22Rv1 (cell line): ENCODE results near the gene CDH18.

Experiments used
- H3K27ac ChIP-seq: fragments of 450-650 bp; 2 replicates; pipeline ENCODE4 v1.5.1; 2017
- CTCF ChIP-seq: fragments of 450-650 bp; IDR thresholded peaks from 2 replicates; pipeline ENCODE4 v1.5.1; 2017; ENCODE audit warnings: mild to moderate bottlenecking
- ZFX ChIP-seq: fragments of 450-650 bp; IDR thresholded peaks from 2 replicates; pipeline ENCODE4 v1.6.1; 2017; ENCODE audit warnings: antibody characterized with exemption, borderline replicate concordance

CDH18 gene

GRCh38 chr5:20028506-20028905, 40.5 kb upstream of the CDH18 start:
- no peak overlapping the region for H3K27ac ChIP-seq
- no peak for TF ChIP-seq ZFX
- TF ChIP-seq CTCF = no peak

- H3K27ac ChIP-seq = peak overlapping the region; percentile 68
- TF ChIP-seq ZFX (no peak), CTCF (no peak)
These were observed 35.7 kb upstream of the CDH18 start for GRCh38 chr5:20023686-20024180.

GRCh38 chr5:20020247-20020646, 32.2 kb upstream of the CDH18 start:
- TF ChIP-seq CTCF (no peak), ZFX (no peak)
- no peak overlapping the region for H3K27ac ChIP-seq

GRCh38 chr5:20017021-20017420, 29.0 kb upstream of the CDH18 start:
- no peak for TF ChIP-seq ZFX
- TF ChIP-seq CTCF = no peak
- no peak overlapping the region for H3K27ac ChIP-seq

- TF ChIP-seq ZFX (no peak), CTCF (no peak)
- H3K27ac ChIP-seq = no peak overlapping the region
These were observed 12.4 kb upstream of the CDH18 start for GRCh38 chr5:20000416-20000815.

GRCh38 chr5:19988457-19988856, 457 bp upstream of the CDH18 start:
- no peak for TF ChIP-seq CTCF
- no peak for TF ChIP-seq ZFX
- no peak overlapping the region for H3K27ac ChIP-seq

- TF ChIP-seq ZFX (no peak), CTCF (no peak)
- no peak overlapping the region for H3K27ac ChIP-seq
These were observed 1.2 kb downstream of the CDH18 start for GRCh38 chr5:19986806-19987205.
